Parathyroid adenoma (tissue), 2 donors: Measurements from ENCODE around the gene CFAP54.
"Not testable (repeated sequence)": the region's sequence is repeated elsewhere in the genome, so short reads cannot be mapped to it uniquely, and the experiment has no call there.

Source experiments
- H2AFZ ChIP-seq: fragments of 300-600 bp; sonication (generic); one replicate; pipeline ENCODE4 v1.7.0; 2017; ENCODE audit warnings: antibody characterized with exemption, mild to moderate bottlenecking
- H3K27ac ChIP-seq: fragments of 300-600 bp; sonication (generic); one replicate; pipeline ENCODE4 v1.7.0; 2017
- H3K27me3 ChIP-seq: fragments of 300-600 bp; sonication (generic); one replicate; pipeline ENCODE4 v1.7.0; 2017; ENCODE audit warnings: low read length; ENCODE audit not compliant: control insufficient read depth, insufficient read depth
- H3K36me3 ChIP-seq: fragments of 300-600 bp; sonication (generic); one replicate; pipeline ENCODE4 v1.7.0; 2017; ENCODE audit warnings: low read length; ENCODE audit not compliant: control insufficient read depth, insufficient read depth
- H3K4me1 ChIP-seq: fragments of 300-600 bp; sonication (generic); one replicate; pipeline ENCODE4 v1.7.0; 2017; ENCODE audit warnings: control low read depth
- H3K4me2 ChIP-seq: fragments of 300-600 bp; sonication (generic); one replicate; pipeline ENCODE4 v1.7.0; 2017; ENCODE audit warnings: low read length
- H3K4me3 ChIP-seq: fragments of 300-600 bp; sonication (generic); one replicate; pipeline ENCODE4 v1.7.0; 2017; ENCODE audit warnings: low read depth, low read length
- H3K79me2 ChIP-seq: fragments of 300-600 bp; sonication (generic); one replicate; pipeline ENCODE4 v1.7.0; 2017; ENCODE audit warnings: control low read depth
- H3K9ac ChIP-seq: fragments of 300-600 bp; sonication (generic); one replicate; pipeline ENCODE4 v1.7.0; 2017; ENCODE audit warnings: mild to moderate bottlenecking
- H3K9me3 ChIP-seq: fragments of 300-600 bp; sonication (generic); one replicate; pipeline ENCODE4 v1.7.0; 2017; ENCODE audit warnings: low read length; ENCODE audit not compliant: control insufficient read depth
- TF ChIP-seq, protein P1 (sequence below): fragments of 300-600 bp; sonication (generic); IDR thresholded peaks from one replicate; pipeline ENCODE4 v1.7.0; 2017; ENCODE audit warnings: antibody characterized with exemption, mild to moderate bottlenecking
- donor health status: primary hyperparathyroidism.

Gene CFAP54

DNA sequence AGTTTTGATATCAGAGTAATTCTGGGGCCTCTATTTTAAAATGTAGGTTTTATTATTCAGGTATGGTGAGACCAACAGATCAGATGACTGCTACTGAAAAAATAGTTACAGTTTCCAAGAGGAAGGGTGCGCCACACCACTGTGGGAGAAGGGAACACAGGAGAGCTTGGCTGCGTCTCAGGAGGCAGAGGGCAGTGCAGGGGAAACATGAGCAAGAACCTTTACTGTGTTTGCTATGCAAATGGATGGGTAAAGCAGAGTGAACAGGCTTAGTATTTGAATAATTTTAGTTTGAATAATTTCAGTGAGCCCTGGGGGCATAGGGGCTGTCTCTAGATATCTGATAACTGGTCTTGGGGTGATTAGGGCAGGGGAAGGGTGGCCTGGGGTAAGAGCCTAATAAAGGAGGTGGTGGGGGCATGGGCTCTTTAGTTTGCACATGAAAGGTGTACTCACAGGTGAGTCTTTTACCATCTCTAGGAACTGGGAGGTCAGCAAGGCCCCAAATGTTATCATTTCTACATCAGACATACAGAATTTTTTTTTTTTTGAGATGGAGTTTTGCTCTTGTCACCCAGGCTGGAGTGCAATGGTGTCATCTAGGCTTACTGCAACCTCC lies 220.9 kb downstream of the CFAP54 start:
- H3K79me2 ChIP-seq: no peaks in the 10 kb centered on the region
- no peak overlapping the region for H3K4me3 ChIP-seq
- H3K4me2 ChIP-seq: no peak overlapping the region
- TF ChIP-seq, protein P1, sequence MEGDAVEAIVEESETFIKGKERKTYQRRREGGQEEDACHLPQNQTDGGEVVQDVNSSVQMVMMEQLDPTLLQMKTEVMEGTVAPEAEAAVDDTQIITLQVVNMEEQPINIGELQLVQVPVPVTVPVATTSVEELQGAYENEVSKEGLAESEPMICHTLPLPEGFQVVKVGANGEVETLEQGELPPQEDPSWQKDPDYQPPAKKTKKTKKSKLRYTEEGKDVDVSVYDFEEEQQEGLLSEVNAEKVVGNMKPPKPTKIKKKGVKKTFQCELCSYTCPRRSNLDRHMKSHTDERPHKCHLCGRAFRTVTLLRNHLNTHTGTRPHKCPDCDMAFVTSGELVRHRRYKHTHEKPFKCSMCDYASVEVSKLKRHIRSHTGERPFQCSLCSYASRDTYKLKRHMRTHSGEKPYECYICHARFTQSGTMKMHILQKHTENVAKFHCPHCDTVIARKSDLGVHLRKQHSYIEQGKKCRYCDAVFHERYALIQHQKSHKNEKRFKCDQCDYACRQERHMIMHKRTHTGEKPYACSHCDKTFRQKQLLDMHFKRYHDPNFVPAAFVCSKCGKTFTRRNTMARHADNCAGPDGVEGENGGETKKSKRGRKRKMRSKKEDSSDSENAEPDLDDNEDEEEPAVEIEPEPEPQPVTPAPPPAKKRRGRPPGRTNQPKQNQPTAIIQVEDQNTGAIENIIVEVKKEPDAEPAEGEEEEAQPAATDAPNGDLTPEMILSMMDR: no peak
- H3K27me3 ChIP-seq: no peaks in the 10 kb centered on the region
- no peaks in the 10 kb centered on the region for H3K9me3 ChIP-seq
- no peak overlapping the region for H3K9ac ChIP-seq
- H3K36me3 ChIP-seq: no peaks in the 10 kb centered on the region
- H2AFZ ChIP-seq: no peak overlapping the region
- H3K27ac ChIP-seq: no peak overlapping the region
- no peaks in the 10 kb centered on the region for H3K4me1 ChIP-seq

DNA sequence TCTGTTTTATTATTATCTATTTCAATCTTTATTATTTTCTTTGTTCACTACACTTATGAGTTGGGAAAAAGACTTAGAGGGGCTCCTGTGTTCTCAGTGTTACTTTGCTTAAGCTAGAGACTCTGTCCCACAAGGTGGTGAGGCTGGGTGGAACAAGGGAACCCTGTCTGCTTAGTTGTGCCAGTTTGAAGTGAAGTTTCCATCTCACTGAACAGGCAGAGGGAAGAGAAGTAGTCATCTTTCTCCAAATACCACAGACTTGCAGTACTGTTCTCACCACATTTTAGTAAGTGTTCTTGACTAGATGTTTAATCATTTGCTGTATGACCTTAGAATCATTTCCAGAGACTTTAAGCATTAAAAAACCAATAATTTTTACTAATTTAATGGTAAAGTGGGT lies 222.0 kb downstream of the CFAP54 start:
- no peaks in the 10 kb centered on the region for H3K79me2 ChIP-seq
- H3K9me3 ChIP-seq: no peaks in the 10 kb centered on the region
- no peaks in the 10 kb centered on the region for H3K4me1 ChIP-seq
- no peaks in the 10 kb centered on the region for H3K27me3 ChIP-seq
- H3K4me3 ChIP-seq: no peak overlapping the region
- no peak overlapping the region for H2AFZ ChIP-seq
- no peaks in the 10 kb centered on the region for H3K36me3 ChIP-seq
- TF ChIP-seq, protein P1: no peak
- no peak overlapping the region for H3K27ac ChIP-seq
- H3K9ac ChIP-seq: no peak overlapping the region
- H3K4me2 ChIP-seq: no peak overlapping the region

DNA sequence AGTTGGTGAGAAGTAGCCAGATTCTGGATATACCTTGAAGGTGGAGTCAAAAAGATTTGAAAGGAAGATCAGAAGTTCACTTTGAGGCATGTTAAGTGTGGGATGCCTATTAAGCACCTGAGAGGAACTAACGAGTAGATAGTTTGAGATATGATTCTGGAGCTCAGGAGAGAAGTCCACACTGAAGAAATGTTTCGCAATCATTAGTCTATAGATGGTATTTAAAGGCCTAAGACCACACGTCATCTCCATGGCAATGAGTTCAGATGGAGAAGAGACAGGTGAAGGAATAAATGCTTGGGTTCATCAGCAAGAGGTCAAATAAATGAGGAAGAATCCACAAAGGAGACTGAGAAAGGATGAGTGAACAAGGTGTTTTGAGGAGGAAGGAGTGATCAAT lies 224.8 kb downstream of the CFAP54 start:
- H2AFZ ChIP-seq: no peak overlapping the region
- H3K4me3 ChIP-seq: no peak overlapping the region
- H3K36me3 ChIP-seq: no peaks in the 10 kb centered on the region
- no peaks in the 10 kb centered on the region for H3K27me3 ChIP-seq
- TF ChIP-seq, protein P1: no peak
- H3K9me3 ChIP-seq: no peaks in the 10 kb centered on the region
- H3K79me2 ChIP-seq: no peaks in the 10 kb centered on the region
- H3K4me2 ChIP-seq: no peak overlapping the region
- H3K27ac ChIP-seq: no peak overlapping the region
- H3K9ac ChIP-seq: no peak overlapping the region
- H3K4me1 ChIP-seq: no peaks in the 10 kb centered on the region

DNA sequence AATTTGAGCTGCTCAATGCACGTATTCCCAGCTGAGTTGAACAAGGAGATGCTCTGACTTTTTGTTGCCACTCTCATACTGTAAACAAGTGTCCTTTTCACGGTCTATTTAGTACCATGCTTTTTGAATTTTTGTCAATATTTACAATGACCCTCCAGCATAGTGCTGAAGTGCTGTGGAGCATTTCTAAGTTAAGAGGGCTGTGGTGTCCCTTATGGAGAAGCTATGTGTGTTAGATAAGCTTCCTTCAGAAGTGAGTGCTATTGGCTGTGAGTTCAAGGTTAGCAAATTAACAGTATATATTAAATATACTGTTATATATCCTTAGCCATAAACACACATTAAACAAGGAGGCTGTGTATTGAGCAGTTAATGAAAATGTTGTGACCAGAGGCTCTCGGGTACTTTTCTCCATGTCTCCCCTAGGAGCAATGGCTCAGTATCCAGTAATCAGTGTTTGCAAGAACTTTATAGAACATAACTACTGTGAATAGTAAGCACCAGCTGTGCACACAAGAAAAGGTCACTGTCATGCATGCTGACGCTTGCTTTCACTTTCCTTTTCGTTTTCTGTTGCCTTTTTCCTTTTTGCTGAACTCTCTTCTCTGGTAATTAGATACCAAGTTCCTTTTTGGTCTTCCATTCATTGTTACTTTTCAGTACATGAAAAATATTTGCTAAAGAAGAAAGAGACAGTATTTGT lies 230.4 kb downstream of the CFAP54 start:
- H3K9ac ChIP-seq: no peak overlapping the region
- H3K36me3 ChIP-seq: no peaks in the 10 kb centered on the region
- no peaks in the 10 kb centered on the region for H3K9me3 ChIP-seq
- peak overlapping the region; percentile 59 for H3K4me3 ChIP-seq
- no peak overlapping the region for H3K27ac ChIP-seq
- H3K4me2 ChIP-seq: peak overlapping the region; percentile 69
- no peaks in the 10 kb centered on the region for H3K4me1 ChIP-seq
- TF ChIP-seq, protein P1: no peak
- peak overlapping the region; percentile 29 for H2AFZ ChIP-seq
- no peaks in the 10 kb centered on the region for H3K79me2 ChIP-seq
- H3K27me3 ChIP-seq: no peaks in the 10 kb centered on the region

DNA sequence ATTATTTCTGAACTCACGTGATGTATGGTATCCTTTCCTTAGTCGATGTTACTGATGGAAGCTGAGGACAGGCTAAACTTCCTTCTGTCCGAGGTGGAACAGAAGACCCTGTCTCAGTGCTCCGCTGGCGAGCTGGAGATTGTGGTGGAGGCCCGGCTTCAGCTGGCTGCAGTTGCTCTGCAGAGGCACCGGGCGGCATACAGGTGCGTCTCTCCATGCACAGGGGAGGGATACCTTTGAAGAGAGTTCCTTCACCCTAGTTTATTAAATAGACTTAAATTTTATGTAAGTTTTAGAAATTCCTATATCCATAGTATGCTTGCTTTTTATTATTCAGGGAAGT lies 231.0 kb downstream of the CFAP54 start:
- Histone ChIP-seq H3K4me3 (peak overlapping the region; percentile 59), H3K27ac (no peak overlapping the region), H2AFZ (peak overlapping the region; percentile 46), H3K9ac (no peak overlapping the region), H3K4me2 (peak overlapping the region; percentile 69), H3K79me2 (no peaks in the 10 kb centered on the region), H3K9me3 (no peaks in the 10 kb centered on the region), H3K4me1 (no peaks in the 10 kb centered on the region), H3K27me3 (no peaks in the 10 kb centered on the region), H3K36me3 (no peaks in the 10 kb centered on the region)
- TF ChIP-seq, protein P1: no peak

DNA sequence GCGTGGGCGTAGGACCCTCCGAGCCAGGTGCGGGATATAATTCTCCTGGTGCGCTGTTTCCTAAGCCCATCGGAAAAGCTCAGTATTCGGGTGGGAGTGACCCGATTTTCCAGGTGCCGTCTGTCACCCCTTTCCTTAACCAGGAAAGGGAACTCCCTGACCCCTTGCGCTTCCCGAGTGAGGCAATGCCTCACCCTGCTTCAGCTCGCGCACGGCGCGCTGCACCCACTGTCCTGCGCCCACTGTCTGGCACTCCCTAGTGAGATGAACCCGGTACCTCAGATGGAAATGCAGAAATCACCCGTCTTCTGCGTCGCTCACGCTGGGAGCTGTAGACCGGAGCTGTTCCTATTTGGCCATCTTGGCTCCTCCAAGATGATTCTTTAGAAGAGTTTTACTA lies 240.1 kb downstream of the CFAP54 start:
- not testable (repeated sequence) for H3K4me3 ChIP-seq, H3K79me2 ChIP-seq, H3K27ac ChIP-seq, H3K4me1 ChIP-seq, H3K4me2 ChIP-seq, H3K9me3 ChIP-seq, H2AFZ ChIP-seq, H3K36me3 ChIP-seq, H3K27me3 ChIP-seq, H3K9ac ChIP-seq
